HepG2 (cell line): Measurements from ENCODE around the gene SETD2. TPM values are rescaled to one million over a fixed set of nuclear protein-coding genes. Genes with fewer than 3 reads are reported as not detected.

Source experiments
- HNF1A ChIP-seq, 2 experiments: sonication (generic) in 1 of 2; formaldehyde crosslinking in 1 of 2; IDR thresholded peaks; 2 replicates each; pipeline versions ENCODE4 v1.4.0 to v1.6.1; 2016 to 2020; ENCODE audit warnings: borderline replicate concordance in 1 of 2, low read depth in 1 of 2, mild to moderate bottlenecking in 1 of 2, missing genetic modification reagents in 1 of 2
- JUNB ChIP-seq: sonication (generic); formaldehyde crosslinking; IDR thresholded peaks from 2 replicates; pipeline ENCODE4 v1.8.0; 2022; ENCODE audit warnings: missing genetic modification reagents, mild to moderate bottlenecking, borderline replicate concordance
- ZNF710 ChIP-seq: sonication (generic); formaldehyde crosslinking; IDR thresholded peaks from 2 replicates; pipeline ENCODE4 v1.5.0; 2020; ENCODE audit warnings: mild to moderate bottlenecking, missing genetic modification reagents, borderline replicate concordance
- ZNF816 ChIP-seq: sonication (generic); formaldehyde crosslinking; IDR thresholded peaks from 2 replicates; pipeline ENCODE4 v1.8.0; 2022; ENCODE audit warnings: missing genetic modification reagents, mild to moderate bottlenecking, borderline replicate concordance
- ZNF83 ChIP-seq: sonication (generic); formaldehyde crosslinking; IDR thresholded peaks from 2 replicates; pipeline ENCODE4 v1.4.0; 2020; ENCODE audit warnings: missing genetic modification reagents, mild to moderate bottlenecking, borderline replicate concordance
- polyA plus RNA-seq, 8 experiments: library from polyadenylated mRNA; depleted of rRNA in 3 of 8; stranded (reverse) in 7 of 8; unstranded in 1 of 8; fragments of >200 nt; fragmentation: Illumina TruSeq in 4 of 8; extraction: Trizol in 4 of 8; gene quantifications; 2 replicates each; pipeline versions ENCODE4 v1.2.1 to v1.2.3, GENCODE V29; 2011 to 2016; ENCODE audit warnings: low read depth in 4 of 8, missing spikeins in 1 of 8, mixed read lengths in 1 of 8; ENCODE audit not compliant: insufficient read depth in 1 of 8
- total RNA-seq, 5 experiments: library from RNA; depleted of rRNA; stranded (reverse); fragments of >200 nt; fragmentation: Illumina TruSeq; extraction: Trizol; gene quantifications; 2 replicates each; pipeline ENCODE4 v1.2.3, GENCODE V29; 2016; ENCODE audit warnings: low read depth in 1 of 5

Gene SETD2
- total and polyA plus RNA-seq, 2 of the 13 experiments (the other 11 are each of a cell fraction or from before 2014, with no cell fraction given), result 14.2 to 24.2 TPM

- no peak for TF ChIP-seq ZNF710 (CRISPR knock-in tag)
- no peak for TF ChIP-seq JUNB (CRISPR knock-in tag)
- no peak for TF ChIP-seq ZNF816 (CRISPR knock-in tag)
- TF ChIP-seq ZNF83, result no peak
- no peak for TF ChIP-seq HNF1A (IDR thresholded peaks at IDR 0.05; ENCODE audit: low read depth)
- TF ChIP-seq HNF1A (CRISPR knock-in tag; IDR thresholded peaks at IDR 0.05; ENCODE audit: borderline replicate concordance), result no peak
These were observed 154.4 kb downstream of the SETD2 start (continued) for GRCh38 chr3:47009225-47010110.
